ENCODE measurements around the gene CADPS. TPM values are rescaled to one million over a fixed set of nuclear protein-coding genes. Genes with fewer than 3 reads are reported as not detected.
"Not testable (repeated sequence)": the region's sequence is repeated elsewhere in the genome, so short reads cannot be mapped to it uniquely, and the experiment has no call there.

Gene CADPS
- polyA plus RNA-seq, 1 donor (not counting 4 experiments of a cell fraction or from before 2014, with no cell fraction given), result not detected

- no peaks in the 10 kb centered on the region for H3K79me2 ChIP-seq (ENCODE audit: control insufficient read depth, insufficient read depth, low read length)
- H3K4me2 ChIP-seq (ENCODE audit: control insufficient read depth, extremely low read depth, insufficient read depth, low read depth, low read length), result no peak overlapping the region
- no peak overlapping the region for H2AFZ ChIP-seq (ENCODE audit: control insufficient read depth, low read length)
- H3K27ac ChIP-seq (ENCODE audit: control insufficient read depth, insufficient read depth, low read length), result no peak overlapping the region
- no peaks in the 10 kb centered on the region for H3K27me3 ChIP-seq (ENCODE audit: control insufficient read depth, extremely low read depth, insufficient read depth, low read length)
- TF ChIP-seq CTCF (optimal IDR thresholded peaks at IDR 0.05 in 1 of 3, IDR thresholded peaks at IDR 0.05 in 1 of 3, conservative IDR thresholded peaks at IDR 0.05 in 1 of 3; ENCODE audit: extremely low read depth in 1 of 3, insufficient read depth in 2 of 3, low read length in 3 of 3) (no peak), EZH2 (IDR thresholded peaks at IDR 0.05; ENCODE audit: low read length) (no peak)
- no peak overlapping the region for H3K4me3 ChIP-seq (ENCODE audit: control insufficient read depth in 2 of 3, extremely low read depth in 1 of 3, insufficient read depth in 2 of 3, low read depth in 1 of 3, low read length in 3 of 3)
- FAIRE-seq (no peak), DNase-seq (ENCODE audit: low read depth, low spot score) (no peak)
- peaks cover 25% of the 10 kb centered on the region for H3K4me1 ChIP-seq (ENCODE audit: control insufficient read depth, extremely low read depth, insufficient read depth, low read length)
- dilution Hi-C loops (cut with MboI; ENCODE audit: extremely low pct_ligation_motif_present, low sequenced_read_pairs), result no loop called here
- no peaks in the 10 kb centered on the region for H3K9me3 ChIP-seq (ENCODE audit: control insufficient read depth, low read depth, low read length)
- H3K9ac ChIP-seq (ENCODE audit: control insufficient read depth, extremely low read depth, insufficient read depth, low read length), result no peak overlapping the region
- H3K9me1 ChIP-seq (ENCODE audit: control insufficient read depth, extremely low read depth, insufficient read depth, low read length), result no peaks in the 10 kb centered on the region
- no peaks in the 10 kb centered on the region for H4K20me1 ChIP-seq (ENCODE audit: control insufficient read depth, extremely low read depth, insufficient read depth, low read length)
- H3K36me3 ChIP-seq (ENCODE audit: control insufficient read depth in 2 of 2, extremely low read depth in 1 of 2, insufficient read depth in 2 of 2, low read length in 2 of 2), result no peaks in the 10 kb centered on the region
Observed at GRCh38 chr3:62584636-62585035, 290.6 kb downstream of the CADPS start.

- dilution Hi-C loops (cut with MboI; ENCODE audit: extremely low pct_ligation_motif_present, low sequenced_read_pairs), result no loop called here
- no peak overlapping the region for H2AFZ ChIP-seq (ENCODE audit: control insufficient read depth, low read length)
Observed at GRCh38 chr3:62582495-62583172, 292.6 kb downstream of the CADPS start.

GRCh38 chr3:62580485-62580884 is 294.7 kb downstream of the CADPS start:
- H3K79me2 ChIP-seq (ENCODE audit: control insufficient read depth, insufficient read depth, low read length); H3K36me3 ChIP-seq (ENCODE audit: control insufficient read depth in 2 of 2, extremely low read depth in 1 of 2, insufficient read depth in 2 of 2, low read length in 2 of 2); dilution Hi-C loops (cut with MboI; ENCODE audit: extremely low pct_ligation_motif_present, low sequenced_read_pairs); H3K4me1 ChIP-seq (ENCODE audit: control insufficient read depth, extremely low read depth, insufficient read depth, low read length); H3K9ac ChIP-seq (ENCODE audit: control insufficient read depth, extremely low read depth, insufficient read depth, low read length); DNase-seq (ENCODE audit: low read depth, low spot score); H3K27me3 ChIP-seq (ENCODE audit: control insufficient read depth, extremely low read depth, insufficient read depth, low read length); H4K20me1 ChIP-seq (ENCODE audit: control insufficient read depth, extremely low read depth, insufficient read depth, low read length); H2AFZ ChIP-seq (ENCODE audit: control insufficient read depth, low read length); FAIRE-seq; H3K27ac ChIP-seq (ENCODE audit: control insufficient read depth, insufficient read depth, low read length); H3K4me2 ChIP-seq (ENCODE audit: control insufficient read depth, extremely low read depth, insufficient read depth, low read depth, low read length); H3K9me3 ChIP-seq (ENCODE audit: control insufficient read depth, low read depth, low read length); H3K9me1 ChIP-seq (ENCODE audit: control insufficient read depth, extremely low read depth, insufficient read depth, low read length); H3K4me3 ChIP-seq (ENCODE audit: control insufficient read depth in 2 of 3, extremely low read depth in 1 of 3, insufficient read depth in 2 of 3, low read depth in 1 of 3, low read length in 3 of 3): not testable (repeated sequence)

More at GRCh38 chr3:62582495-62583172, 292.6 kb downstream of the CADPS start:
- Histone ChIP-seq H4K20me1 (ENCODE audit: control insufficient read depth, extremely low read depth, insufficient read depth, low read length) (no peaks in the 10 kb centered on the region), H3K27ac (ENCODE audit: control insufficient read depth, insufficient read depth, low read length) (no peak overlapping the region), H3K79me2 (ENCODE audit: control insufficient read depth, insufficient read depth, low read length) (no peaks in the 10 kb centered on the region), H3K9me3 (ENCODE audit: control insufficient read depth, low read depth, low read length) (peaks cover 1% of the 10 kb centered on the region), H3K4me3 (ENCODE audit: control insufficient read depth in 2 of 3, extremely low read depth in 1 of 3, insufficient read depth in 2 of 3, low read depth in 1 of 3, low read length in 3 of 3) (no peak overlapping the region), H3K4me1 (ENCODE audit: control insufficient read depth, extremely low read depth, insufficient read depth, low read length) (peaks cover 18% of the 10 kb centered on the region), H3K36me3 (ENCODE audit: control insufficient read depth in 2 of 2, extremely low read depth in 1 of 2, insufficient read depth in 2 of 2, low read length in 2 of 2) (no peaks in the 10 kb centered on the region), H3K27me3 (ENCODE audit: control insufficient read depth, extremely low read depth, insufficient read depth, low read length) (no peaks in the 10 kb centered on the region), H3K9me1 (ENCODE audit: control insufficient read depth, extremely low read depth, insufficient read depth, low read length) (no peaks in the 10 kb centered on the region), H3K4me2 (ENCODE audit: control insufficient read depth, extremely low read depth, insufficient read depth, low read depth, low read length) (no peak overlapping the region), H3K9ac (ENCODE audit: control insufficient read depth, extremely low read depth, insufficient read depth, low read length) (no peak overlapping the region)
- no peak for FAIRE-seq
- TF ChIP-seq CTCF (optimal IDR thresholded peaks at IDR 0.05 in 1 of 3, IDR thresholded peaks at IDR 0.05 in 1 of 3, conservative IDR thresholded peaks at IDR 0.05 in 1 of 3; ENCODE audit: extremely low read depth in 1 of 3, insufficient read depth in 2 of 3, low read length in 3 of 3) (no peak), EZH2 (IDR thresholded peaks at IDR 0.05; ENCODE audit: low read length) (no peak)
- DNase-seq (ENCODE audit: low read depth, low spot score), result no peak
